SK-N-SH (cell line): ENCODE results near the gene TGFBR3L. TPM values are rescaled to one million over a fixed set of nuclear protein-coding genes. Genes with fewer than 3 reads are reported as not detected.
A peak's percentile ranks its signal among the peaks of the same experiment; 100 is the strongest.

Source experiments
- CTCF ChIA-PET: fragments of 300-600, 350-600 bp; formaldehyde crosslinking; extraction: SDS; loops from one replicate; lab custom pipeline; 2021; lab: Yijun Ruan, JAX
- POLR2A ChIA-PET: fragments of 350-600 bp; sonication (Branson Sonifier 250); formaldehyde crosslinking; extraction: SDS; loops from one replicate; lab custom pipeline; 2020; ENCODE audit warnings: antibody characterized with exemption, inconsistent platforms; lab: Yijun Ruan, JAX
- DNase-seq: peaks from one replicate; pipeline ENCODE4 v3.0.0; 2012
- H2AFZ ChIP-seq: fragments of 200-600 bp; sonication (generic); 2 replicates; pipeline ENCODE4 v1.8.1; 2016; ENCODE audit warnings: antibody characterized with exemption, mild to moderate bottlenecking, low read depth
- H3F3A ChIP-seq: fragments of 200-600 bp; sonication (generic); replicated peaks from 2 replicates; pipeline ENCODE3; 2016; ENCODE audit warnings: antibody characterized with exemption, mild to moderate bottlenecking; ENCODE audit not compliant: insufficient read depth
- H3K27ac ChIP-seq, 2 experiments: fragments of 200-500 bp in 1 of 2; fragments of 200-600 bp in 1 of 2; sonication (Bioruptor generic) in 1 of 2; sonication (generic), shearing (Covaris generic) in 1 of 2; 2 replicates each; pipeline versions ENCODE4 v1.5.1 to v1.6.1; 2014 to 2016; ENCODE audit warnings: low read depth in 2 of 2, inconsistent platforms in 1 of 2, low read length in 1 of 2, mild to moderate bottlenecking in 1 of 2, mixed read lengths in 1 of 2
- H3K27me3 ChIP-seq: fragments of 200-600 bp; sonication (generic), shearing (Covaris generic); 2 replicates; pipeline ENCODE4 v1.6.1; 2016; ENCODE audit warnings: mixed run types; ENCODE audit not compliant: insufficient read depth
- H3K36me3 ChIP-seq, 2 experiments: fragments of 200-500 bp in 1 of 2; fragments of 200-600 bp in 1 of 2; sonication (Bioruptor generic) in 1 of 2; sonication (generic) in 1 of 2; replicated peaks in 1 of 2; 2 replicates each; pipeline versions ENCODE3 to v1.5.1; 2014 to 2016; ENCODE audit warnings: low read length in 1 of 2, mild to moderate bottlenecking in 1 of 2; ENCODE audit not compliant: insufficient read depth in 2 of 2, control insufficient read depth in 1 of 2
- H3K4me1 ChIP-seq, 2 experiments: fragments of 200-500 bp in 1 of 2; fragments of 200-600 bp in 1 of 2; sonication (Bioruptor generic) in 1 of 2; sonication (generic), shearing (Covaris generic) in 1 of 2; 2 replicates each; pipeline versions ENCODE4 v1.5.1 to v1.6.1; 2014 to 2016; ENCODE audit warnings: low read depth in 1 of 2, low read length in 1 of 2, mixed run types in 1 of 2; ENCODE audit not compliant: insufficient read depth in 2 of 2, control insufficient read depth in 1 of 2
- H3K4me2 ChIP-seq: fragments of 200-600 bp; sonication (generic), shearing (Covaris generic); 2 replicates; pipeline ENCODE4 v1.6.1; 2017; ENCODE audit warnings: mixed run types
- H3K4me3 ChIP-seq, 2 experiments: fragments of 200-500 bp in 1 of 2; fragments of 200-600 bp in 1 of 2; sonication (Bioruptor generic) in 1 of 2; sonication (generic), shearing (Covaris generic) in 1 of 2; 2 replicates each; pipeline versions ENCODE4 v1.5.1 to v1.8.1; 2014 to 2016; ENCODE audit warnings: low read depth in 2 of 2, inconsistent platforms in 1 of 2, low read length in 1 of 2, mild to moderate bottlenecking in 1 of 2, mixed read lengths in 1 of 2, moderate library complexity in 1 of 2
- H3K79me2 ChIP-seq: fragments of 200-600 bp; sonication (generic); 2 replicates; pipeline ENCODE4 v1.8.1; 2017; ENCODE audit warnings: mild to moderate bottlenecking; ENCODE audit not compliant: insufficient read depth
- H3K9ac ChIP-seq: fragments of 200-600 bp; sonication (generic); 2 replicates; pipeline ENCODE4 v1.6.1; 2017; ENCODE audit warnings: mixed run types
- H3K9me2 ChIP-seq: fragments of 200-600 bp; sonication (generic); 2 replicates; pipeline ENCODE4 v1.6.1; 2017; ENCODE audit warnings: mixed run types
- H3K9me3 ChIP-seq: fragments of 200-600 bp; sonication (generic); 2 replicates; pipeline ENCODE4 v1.6.1; 2017; ENCODE audit warnings: mixed run types, mild to moderate bottlenecking, moderate library complexity
- H4K20me1 ChIP-seq: fragments of 200-600 bp; sonication (generic); 2 replicates; pipeline ENCODE4 v1.6.1; 2017; ENCODE audit warnings: mild to moderate bottlenecking, mixed run types; ENCODE audit not compliant: insufficient read depth
- ELF1 ChIP-seq: IDR thresholded peaks from 2 replicates; pipeline ENCODE4 v1.4.0; 2012
- FOXJ3 ChIP-seq: sonication (generic); formaldehyde crosslinking; IDR thresholded peaks from 2 replicates; pipeline ENCODE4 v1.5.1; 2020; ENCODE audit warnings: mild to moderate bottlenecking, missing genetic modification reagents
- FOXM1 ChIP-seq: IDR thresholded peaks from 2 replicates; pipeline ENCODE4 v1.4.0; 2012; ENCODE audit warnings: low read depth, mild to moderate bottlenecking
- PBX3 ChIP-seq: IDR thresholded peaks from 2 replicates; pipeline ENCODE4; 2012
- POLR2AphosphoS5 ChIP-seq: IDR thresholded peaks from 2 replicates; pipeline ENCODE4 v1.6.1; 2012; ENCODE audit warnings: low read depth, low read length
- RAD21 ChIP-seq: IDR thresholded peaks from 2 replicates; pipeline ENCODE4 v1.6.1; 2012; ENCODE audit warnings: mild to moderate bottlenecking, low read length
- RFX5 ChIP-seq: IDR thresholded peaks from 2 replicates; pipeline ENCODE4 v1.6.1; 2012; ENCODE audit warnings: mild to moderate bottlenecking, improper control_type of control experiment, low read length
- RXRA ChIP-seq: IDR thresholded peaks from 2 replicates; pipeline ENCODE4 v1.4.0; 2012; ENCODE audit warnings: low read depth, mild to moderate bottlenecking, borderline replicate concordance
- SMC3 ChIP-seq: IDR thresholded peaks from 2 replicates; pipeline ENCODE4 v1.6.1; 2012; ENCODE audit warnings: low read depth, low read length, improper control_type of control experiment
- TCF12 ChIP-seq: IDR thresholded peaks from 2 replicates; pipeline ENCODE4 v1.4.0; 2012
- TEAD4 ChIP-seq: IDR thresholded peaks from 2 replicates; pipeline ENCODE4 v1.4.0; 2012; ENCODE audit warnings: mild to moderate bottlenecking, borderline replicate concordance; ENCODE audit not compliant: insufficient read depth
- USF2 ChIP-seq: fragments of 150-350 bp; IDR thresholded peaks from 2 replicates; pipeline ENCODE4 v1.6.1; 2017; ENCODE audit warnings: antibody characterized with exemption, low read length, low read depth, borderline replicate concordance
- WGBS: methylation state at CpG from one replicate; pipeline ENCODE4 v1.1.6; 2017; ENCODE audit warnings: low lambda C conversion rate; 5-methylcytosine and 5-hydroxymethylcytosine counted together
- polyA plus RNA-seq, 3 experiments: library from polyadenylated mRNA; depleted of rRNA; stranded (reverse); fragments of >200 nt; gene quantifications; 2 replicates each; pipeline ENCODE4 v1.2.3, GENCODE V29; 2012
- TF ChIP-seq, protein P1 (sequence below): fragments of 150-350 bp; IDR thresholded peaks from 2 replicates; pipeline ENCODE4 v1.6.1; 2016; ENCODE audit warnings: mild to moderate bottlenecking, low read depth, low read length
- TF ChIP-seq, protein P2 (sequence below): IDR thresholded peaks from 2 replicates; pipeline ENCODE4 v1.4.0; 2012; ENCODE audit warnings: low read depth
- TF ChIP-seq, protein P3 (sequence below): IDR thresholded peaks from 2 replicates; pipeline ENCODE4 v1.4.0; 2012; ENCODE audit warnings: low read depth, borderline replicate concordance
- TF ChIP-seq, protein P4 (sequence below): IDR thresholded peaks from 2 replicates; pipeline ENCODE4 v1.4.0; 2012; ENCODE audit warnings: low read depth, borderline replicate concordance

The TGFBR3L gene
- polyA plus RNA-seq, 1 of the 3 experiments (the other 2 are of a cell fraction): 0.87 TPM

DNA sequence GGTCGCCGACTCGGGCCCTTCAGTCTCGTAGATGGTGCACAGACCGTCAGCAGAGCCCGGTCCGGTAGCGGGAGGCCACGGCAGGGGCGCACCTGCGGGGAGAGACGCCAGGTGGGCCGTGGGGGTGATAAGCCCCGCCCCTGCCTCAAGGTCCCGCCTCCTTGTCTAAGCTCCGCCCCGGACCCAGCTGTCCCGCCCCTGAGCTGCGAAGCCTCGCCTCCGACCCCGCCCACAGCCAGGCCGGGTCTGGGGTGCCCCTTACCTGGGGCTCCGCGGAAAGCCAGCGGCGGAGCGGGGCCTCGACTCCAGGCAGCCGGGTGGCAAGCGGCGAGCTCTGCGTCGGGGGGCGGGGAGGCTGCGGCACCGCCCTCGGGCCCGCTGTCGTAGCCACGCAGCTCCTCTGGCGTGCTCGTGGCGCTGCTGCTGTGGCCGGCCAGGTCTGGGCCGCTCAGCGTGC is 45.1 kb upstream of the TGFBR3L start:
- peak; percentile 84 for DNase-seq
- no peak overlapping the region for H3K4me3 ChIP-seq

More for the DNA sequence above, 45.1 kb upstream of the TGFBR3L start:
- 83% methylated on average over 16 of the region's 47 CpGs for whole genome bisulfite sequencing
- Histone ChIP-seq H3K27ac (no peak overlapping the region), H2AFZ (no peak overlapping the region), H3K9ac (no peak overlapping the region), H3K79me2 (no peaks in the 10 kb centered on the region), H3K9me3 (no peaks in the 10 kb centered on the region), H3K4me1 (peaks cover 0 to 26% of the 10 kb centered on the region in 2 experiments; a peak in 2 of 4 replicates), H3K36me3 (no peaks in the 10 kb centered on the region), H3K9me2 (no peaks in the 10 kb centered on the region), H3K27me3 (no peaks in the 10 kb centered on the region), H3K4me2 (no peak overlapping the region), H4K20me1 (no peaks in the 10 kb centered on the region), H3F3A (peaks cover 14% of the 10 kb centered on the region)
- CTCF ChIA-PET: interaction anchor here (1.0 to 1.9 kb wide), 3 partner anchors 16 to 189 kb away, joined by 3 to 5 read pairs (median 3); partner anchors contain the start of gene TRAPPC5
- POLR2A ChIA-PET: interaction anchor here (1.9 kb wide), 1 partner anchor 51 kb away, joined by 8 read pairs; the partner anchor contains the start of gene SNAPC2
- TF ChIP-seq ELF1: no peak
- TF ChIP-seq, protein P1, sequence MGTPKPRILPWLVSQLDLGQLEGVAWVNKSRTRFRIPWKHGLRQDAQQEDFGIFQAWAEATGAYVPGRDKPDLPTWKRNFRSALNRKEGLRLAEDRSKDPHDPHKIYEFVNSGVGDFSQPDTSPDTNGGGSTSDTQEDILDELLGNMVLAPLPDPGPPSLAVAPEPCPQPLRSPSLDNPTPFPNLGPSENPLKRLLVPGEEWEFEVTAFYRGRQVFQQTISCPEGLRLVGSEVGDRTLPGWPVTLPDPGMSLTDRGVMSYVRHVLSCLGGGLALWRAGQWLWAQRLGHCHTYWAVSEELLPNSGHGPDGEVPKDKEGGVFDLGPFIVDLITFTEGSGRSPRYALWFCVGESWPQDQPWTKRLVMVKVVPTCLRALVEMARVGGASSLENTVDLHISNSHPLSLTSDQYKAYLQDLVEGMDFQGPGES: no peak
- no peak for TF ChIP-seq POLR2AphosphoS5
- no peak for TF ChIP-seq RFX5
- TF ChIP-seq, protein P2, sequence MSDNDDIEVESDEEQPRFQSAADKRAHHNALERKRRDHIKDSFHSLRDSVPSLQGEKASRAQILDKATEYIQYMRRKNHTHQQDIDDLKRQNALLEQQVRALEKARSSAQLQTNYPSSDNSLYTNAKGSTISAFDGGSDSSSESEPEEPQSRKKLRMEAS: no peak
- TF ChIP-seq FOXJ3 (CRISPR knock-in tag): no peak
- TF ChIP-seq, protein P3, sequence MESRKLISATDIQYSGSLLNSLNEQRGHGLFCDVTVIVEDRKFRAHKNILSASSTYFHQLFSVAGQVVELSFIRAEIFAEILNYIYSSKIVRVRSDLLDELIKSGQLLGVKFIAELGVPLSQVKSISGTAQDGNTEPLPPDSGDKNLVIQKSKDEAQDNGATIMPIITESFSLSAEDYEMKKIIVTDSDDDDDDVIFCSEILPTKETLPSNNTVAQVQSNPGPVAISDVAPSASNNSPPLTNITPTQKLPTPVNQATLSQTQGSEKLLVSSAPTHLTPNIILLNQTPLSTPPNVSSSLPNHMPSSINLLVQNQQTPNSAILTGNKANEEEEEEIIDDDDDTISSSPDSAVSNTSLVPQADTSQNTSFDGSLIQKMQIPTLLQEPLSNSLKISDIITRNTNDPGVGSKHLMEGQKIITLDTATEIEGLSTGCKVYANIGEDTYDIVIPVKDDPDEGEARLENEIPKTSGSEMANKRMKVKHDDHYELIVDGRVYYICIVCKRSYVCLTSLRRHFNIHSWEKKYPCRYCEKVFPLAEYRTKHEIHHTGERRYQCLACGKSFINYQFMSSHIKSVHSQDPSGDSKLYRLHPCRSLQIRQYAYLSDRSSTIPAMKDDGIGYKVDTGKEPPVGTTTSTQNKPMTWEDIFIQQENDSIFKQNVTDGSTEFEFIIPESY: no peak
- TF ChIP-seq USF2: no peak
- TF ChIP-seq SMC3: no peak
- TF ChIP-seq RXRA: no peak
- TF ChIP-seq FOXM1: no peak
- TF ChIP-seq TCF12: no peak
- TF ChIP-seq, protein P4, sequence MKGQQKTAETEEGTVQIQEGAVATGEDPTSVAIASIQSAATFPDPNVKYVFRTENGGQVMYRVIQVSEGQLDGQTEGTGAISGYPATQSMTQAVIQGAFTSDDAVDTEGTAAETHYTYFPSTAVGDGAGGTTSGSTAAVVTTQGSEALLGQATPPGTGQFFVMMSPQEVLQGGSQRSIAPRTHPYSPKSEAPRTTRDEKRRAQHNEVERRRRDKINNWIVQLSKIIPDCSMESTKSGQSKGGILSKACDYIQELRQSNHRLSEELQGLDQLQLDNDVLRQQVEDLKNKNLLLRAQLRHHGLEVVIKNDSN: no peak
- no peak for TF ChIP-seq RAD21
- TF ChIP-seq TEAD4: no peak
- TF ChIP-seq PBX3: no peak
- TF ChIP-seq, all 33 proteins: peak for 0
